PC-3 (cell line): Measurements from ENCODE around the gene CLIC4.

Experiments
- CTCF ChIP-seq: fragments of 300-600 bp; sonication (generic); conservative IDR thresholded peaks from 2 replicates; pipeline ENCODE4 v1.5.1; 2017; ENCODE audit warnings: antibody characterized with exemption, low read depth, mild to moderate bottlenecking, low read length
- EZH2 ChIP-seq: fragments of 300-600 bp; sonication (generic); IDR thresholded peaks from one replicate; pipeline ENCODE4 v1.6.1; 2017; ENCODE audit warnings: antibody characterized with exemption, mild to moderate bottlenecking, low read length; ENCODE audit not compliant: unreplicated experiment
- EZH2phosphoT487 ChIP-seq: fragments of 300-600 bp; sonication (generic); IDR thresholded peaks from 2 replicates; pipeline ENCODE4 v1.6.1; 2018; ENCODE audit warnings: mild to moderate bottlenecking, antibody characterized with exemption, low read length, borderline replicate concordance

GRCh38 chr1:24786191-24786590 is 40.9 kb downstream of the CLIC4 start:
- no peak for TF ChIP-seq CTCF
- no peak for TF ChIP-seq EZH2
- TF ChIP-seq EZH2phosphoT487: no peak
